Neural cell (in vitro differentiated cells): ENCODE results near the gene TAF3. TPM values are rescaled to one million over a fixed set of nuclear protein-coding genes. Genes with fewer than 3 reads are reported as not detected.

Experiments used
- H2AFZ ChIP-seq: fragments of 200-600, 300-800 bp; sonication (generic), shearing (Covaris generic); 2 replicates; pipeline ENCODE4 v1.6.0; 2014; ENCODE audit warnings: low read depth, mild to moderate bottlenecking, antibody characterized with exemption, low read length, moderate library complexity
- H3F3A ChIP-seq: fragments of 200-600 bp; shearing (Covaris generic); 2 replicates; pipeline ENCODE4 v1.6.1; 2016; ENCODE audit warnings: mild to moderate bottlenecking, moderate library complexity, mixed read lengths, antibody characterized with exemption, low read length; ENCODE audit not compliant: insufficient read depth, poor library complexity, severe bottlenecking
- H3K27ac ChIP-seq: fragments of 200-600, 300-800 bp; sonication (generic), shearing (Covaris generic); 2 replicates; pipeline ENCODE4 v1.5.1; 2014; ENCODE audit warnings: mild to moderate bottlenecking, low read length, moderate library complexity
- H3K27me3 ChIP-seq: fragments of 300-800, 200-600 bp; sonication (generic), shearing (Covaris generic); 2 replicates; pipeline ENCODE4 v1.6.0; 2014; ENCODE audit warnings: mild to moderate bottlenecking, low read depth, low read length, moderate library complexity; ENCODE audit not compliant: insufficient read depth
- H3K36me3 ChIP-seq: fragments of 300-800, 200-600 bp; sonication (generic), shearing (Covaris generic); 2 replicates; pipeline ENCODE4 v1.5.1; 2014; ENCODE audit warnings: mild to moderate bottlenecking, antibody characterized with exemption, low read length, moderate library complexity; ENCODE audit not compliant: insufficient read depth
- H3K4me2 ChIP-seq: fragments of 300-800, 200-600 bp; sonication (generic), shearing (Covaris generic); 2 replicates; pipeline ENCODE4 v1.6.0; 2014; ENCODE audit warnings: mild to moderate bottlenecking, low read length
- H3K4me3 ChIP-seq: fragments of 300-800, 200-600 bp; sonication (generic), shearing (Covaris generic); 2 replicates; pipeline ENCODE4 v1.5.1; 2014; ENCODE audit warnings: mild to moderate bottlenecking, low read length, moderate library complexity
- H3K79me2 ChIP-seq: fragments of 200-600 bp; shearing (Covaris generic); replicated peaks from 2 replicates; pipeline ENCODE4 v1.6.0; 2014; ENCODE audit warnings: mild to moderate bottlenecking, low read length, moderate library complexity; ENCODE audit not compliant: insufficient read depth
- H3K9ac ChIP-seq: fragments of 300-800, 200-600 bp; sonication (generic), shearing (Covaris generic); 2 replicates; pipeline ENCODE4 v1.6.1; 2016; ENCODE audit warnings: mild to moderate bottlenecking, low read length, mixed read lengths
- H3K9me2 ChIP-seq: fragments of 200-600 bp; shearing (Covaris generic); 2 replicates; pipeline ENCODE4 v1.6.1; 2016; ENCODE audit warnings: mild to moderate bottlenecking, low read length, mixed read lengths; ENCODE audit not compliant: insufficient read depth
- H3K9me3 ChIP-seq: fragments of 200-600, 300-800 bp; sonication (generic), shearing (Covaris generic); 2 replicates; pipeline ENCODE4 v1.6.1; 2016; ENCODE audit warnings: mild to moderate bottlenecking, mixed run types, low read length, moderate library complexity, mixed read lengths
- H4K20me1 ChIP-seq: fragments of 200-600 bp; shearing (Covaris generic); 2 replicates; pipeline ENCODE4 v1.6.1; 2016; ENCODE audit warnings: mild to moderate bottlenecking, mixed run types; ENCODE audit not compliant: insufficient read depth
- EP300 ChIP-seq: fragments of 450-650 bp; conservative IDR thresholded peaks from 2 replicates; pipeline ENCODE4 v1.6.1; 2014; ENCODE audit warnings: antibody characterized with exemption, mild to moderate bottlenecking, moderate library complexity; ENCODE audit not compliant: poor library complexity, severe bottlenecking
- EZH2 ChIP-seq: fragments of 200-600, 300-800 bp; shearing (Covaris generic), sonication (generic); IDR thresholded peaks from 2 replicates; pipeline ENCODE4 v1.6.1; 2014; ENCODE audit warnings: antibody characterized with exemption, low read length, borderline replicate concordance, mild to moderate bottlenecking; ENCODE audit not compliant: insufficient read depth, poor library complexity, severe bottlenecking
- MXI1 ChIP-seq: fragments of 450-650 bp; conservative IDR thresholded peaks from 2 replicates; pipeline ENCODE4 v1.6.1; 2014; ENCODE audit warnings: antibody characterized with exemption, mild to moderate bottlenecking; ENCODE audit not compliant: poor library complexity, severe bottlenecking
- POLR2AphosphoS5 ChIP-seq: IDR thresholded peaks from 2 replicates; pipeline ENCODE4 v1.6.1; 2012
- RAD21 ChIP-seq: fragments of 450-650 bp; conservative IDR thresholded peaks from 2 replicates; pipeline ENCODE4 v1.6.1; 2014; ENCODE audit warnings: antibody characterized with exemption, mild to moderate bottlenecking, moderate library complexity
- REST ChIP-seq: IDR thresholded peaks from 2 replicates; pipeline ENCODE4 v1.6.1; 2012; ENCODE audit warnings: borderline replicate concordance
- SMC3 ChIP-seq: fragments of 450-650 bp; conservative IDR thresholded peaks from 2 replicates; pipeline ENCODE4 v1.6.1; 2014; ENCODE audit warnings: antibody characterized with exemption, mild to moderate bottlenecking, moderate library complexity; ENCODE audit not compliant: poor library complexity
- TAF1 ChIP-seq: IDR thresholded peaks from 2 replicates; pipeline ENCODE4 v1.6.1; 2012; ENCODE audit warnings: low read depth
- polyA plus RNA-seq: library from polyadenylated mRNA; depleted of rRNA; stranded (reverse); fragments of >200 nt; gene quantifications from 2 replicates; pipeline ENCODE4 v1.2.3, GENCODE V29; 2014
- TF ChIP-seq, protein P1 (sequence below): fragments of 450-650 bp; IDR thresholded peaks from 2 replicates; pipeline ENCODE4 v1.5.1; 2014; ENCODE audit warnings: antibody characterized with exemption, mild to moderate bottlenecking, moderate library complexity; ENCODE audit not compliant: poor library complexity, severe bottlenecking

TAF3 gene
- polyA plus RNA-seq, 1 donor from 2014 or later = 2.0 TPM

DNA sequence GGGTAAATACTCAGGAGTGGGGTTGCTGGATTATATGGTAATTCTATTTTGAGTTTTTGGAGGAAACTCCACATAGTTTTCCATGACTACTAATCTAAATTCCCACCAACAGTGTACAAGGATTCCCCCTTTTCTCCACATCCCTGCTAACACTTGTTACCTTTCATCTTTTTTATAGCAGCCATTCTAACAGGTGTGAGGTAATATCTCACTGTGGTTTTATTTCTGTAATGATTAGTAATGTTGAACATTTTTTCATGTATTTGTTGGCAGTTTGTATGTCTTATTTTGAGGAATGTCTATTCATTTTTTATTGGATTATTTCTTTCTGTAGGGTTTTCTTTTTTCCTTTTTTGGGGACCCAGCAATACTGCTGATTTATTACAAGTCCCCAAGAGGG lies 14.9 kb downstream of the TAF3 start:
- Histone ChIP-seq H3K4me3 (no peak overlapping the region), H4K20me1 (no peaks in the 10 kb centered on the region), H3F3A (no peaks in the 10 kb centered on the region), H3K9me3 (no peaks in the 10 kb centered on the region), H3K9me2 (no peaks in the 10 kb centered on the region), H3K9ac (no peak overlapping the region), H3K36me3 (no peaks in the 10 kb centered on the region), H3K27me3 (no peaks in the 10 kb centered on the region), H2AFZ (no peak overlapping the region), H3K79me2 (peaks cover 3% of the 10 kb centered on the region), H3K4me2 (no peak overlapping the region), H3K27ac (no peak overlapping the region)
- TF ChIP-seq RAD21 (no peak), EP300 (no peak), TAF1 (no peak), SMC3 (no peak), POLR2AphosphoS5 (no peak), MXI1 (no peak), EZH2 (no peak), REST (no peak)
- TF ChIP-seq, protein P1, sequence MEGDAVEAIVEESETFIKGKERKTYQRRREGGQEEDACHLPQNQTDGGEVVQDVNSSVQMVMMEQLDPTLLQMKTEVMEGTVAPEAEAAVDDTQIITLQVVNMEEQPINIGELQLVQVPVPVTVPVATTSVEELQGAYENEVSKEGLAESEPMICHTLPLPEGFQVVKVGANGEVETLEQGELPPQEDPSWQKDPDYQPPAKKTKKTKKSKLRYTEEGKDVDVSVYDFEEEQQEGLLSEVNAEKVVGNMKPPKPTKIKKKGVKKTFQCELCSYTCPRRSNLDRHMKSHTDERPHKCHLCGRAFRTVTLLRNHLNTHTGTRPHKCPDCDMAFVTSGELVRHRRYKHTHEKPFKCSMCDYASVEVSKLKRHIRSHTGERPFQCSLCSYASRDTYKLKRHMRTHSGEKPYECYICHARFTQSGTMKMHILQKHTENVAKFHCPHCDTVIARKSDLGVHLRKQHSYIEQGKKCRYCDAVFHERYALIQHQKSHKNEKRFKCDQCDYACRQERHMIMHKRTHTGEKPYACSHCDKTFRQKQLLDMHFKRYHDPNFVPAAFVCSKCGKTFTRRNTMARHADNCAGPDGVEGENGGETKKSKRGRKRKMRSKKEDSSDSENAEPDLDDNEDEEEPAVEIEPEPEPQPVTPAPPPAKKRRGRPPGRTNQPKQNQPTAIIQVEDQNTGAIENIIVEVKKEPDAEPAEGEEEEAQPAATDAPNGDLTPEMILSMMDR = no peak

DNA sequence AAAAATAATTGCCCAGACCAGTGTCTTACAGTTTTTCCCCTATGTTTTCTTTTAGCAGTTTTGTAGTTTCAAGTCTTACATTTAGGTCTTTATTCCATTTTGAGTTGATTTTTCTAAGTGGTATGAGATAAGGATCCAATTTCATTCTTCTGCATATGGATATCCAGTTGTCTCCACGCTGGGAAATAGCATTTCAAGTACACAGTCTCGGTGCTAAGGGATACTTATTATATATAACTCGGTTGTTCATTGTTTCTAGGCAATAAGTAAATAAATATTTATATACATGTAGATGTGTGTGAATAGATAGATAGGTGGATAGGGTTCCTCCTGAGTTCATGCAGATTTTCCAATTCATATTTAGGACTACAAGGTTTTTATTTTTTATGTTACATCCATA lies 16.0 kb downstream of the TAF3 start:
- peaks cover 3% of the 10 kb centered on the region for H3K79me2 ChIP-seq
- H2AFZ ChIP-seq = no peak overlapping the region
- no peak overlapping the region for H3K4me2 ChIP-seq
- no peaks in the 10 kb centered on the region for H3K36me3 ChIP-seq
- no peaks in the 10 kb centered on the region for H3K27me3 ChIP-seq
- no peak overlapping the region for H3K27ac ChIP-seq
- no peaks in the 10 kb centered on the region for H3K9me2 ChIP-seq
- no peaks in the 10 kb centered on the region for H3F3A ChIP-seq
- TF ChIP-seq SMC3 = no peak
- no peak for TF ChIP-seq EZH2
- no peak for TF ChIP-seq MXI1
- TF ChIP-seq EP300 = no peak
- TF ChIP-seq, protein P1 = no peak
- H3K4me3 ChIP-seq = no peak overlapping the region
- no peaks in the 10 kb centered on the region for H3K9me3 ChIP-seq
- H3K9ac ChIP-seq = no peak overlapping the region
- no peaks in the 10 kb centered on the region for H4K20me1 ChIP-seq
